ENCODE results near the gene CBFA2T2.

GRCh38 chr20:33524261-33524660 lies 34.4 kb downstream of the CBFA2T2 start:
- TF ChIP-seq GATA3 (IDR thresholded peaks at IDR 0.05; ENCODE audit: low read depth, low read length) (no peak), GATA2 (IDR thresholded peaks at IDR 0.05; ENCODE audit: low read depth, low read length) (no peak)
